Endodermal cell (in vitro differentiated cells): Measurements from ENCODE around the gene TRPV2. TPM values are rescaled to one million over a fixed set of nuclear protein-coding genes. Genes with fewer than 3 reads are reported as not detected.
A peak's percentile ranks its signal among the peaks of the same experiment; 100 is the strongest.

Source experiments
- DNase-seq: peaks from one replicate; pipeline ENCODE4 v3.0.0-alpha.2; 2017
- H3K27ac ChIP-seq: 2 replicates; pipeline ENCODE4 v1.5.1; 2013; ENCODE audit warnings: mild to moderate bottlenecking, low read depth, low read length, moderate library complexity
- H3K27me3 ChIP-seq: 2 replicates; pipeline ENCODE4 v1.6.1; 2013; ENCODE audit warnings: mild to moderate bottlenecking, low read length, moderate library complexity; ENCODE audit not compliant: insufficient read depth, control insufficient read depth, poor library complexity, severe bottlenecking
- H3K36me3 ChIP-seq: 2 replicates; pipeline ENCODE4 v1.7.0; 2013; ENCODE audit warnings: mild to moderate bottlenecking, low read length, moderate library complexity; ENCODE audit not compliant: control insufficient read depth, insufficient read depth
- H3K4me1 ChIP-seq: one replicate; pipeline ENCODE4 v1.7.0; 2013; ENCODE audit warnings: low read length; ENCODE audit not compliant: control insufficient read depth, insufficient read depth
- H3K4me3 ChIP-seq: 2 replicates; pipeline ENCODE4 v1.5.1; 2013; ENCODE audit warnings: mild to moderate bottlenecking, low read length, moderate library complexity
- H3K9ac ChIP-seq: 2 replicates; pipeline ENCODE4 v1.6.1; 2013; ENCODE audit warnings: mild to moderate bottlenecking, low read length, moderate library complexity; ENCODE audit not compliant: poor library complexity, severe bottlenecking; ENCODE audit errors: extremely low read depth
- H3K9me3 ChIP-seq: 2 replicates; pipeline ENCODE4 v1.6.1; 2013; ENCODE audit warnings: mild to moderate bottlenecking, low read length, moderate library complexity; ENCODE audit not compliant: control insufficient read depth
- H3K27ac Mint-ChIP-seq: 2 replicates; pipeline ENCODE4 v1.8.0; 2020; ENCODE audit warnings: mixed read lengths
- H3K27me3 Mint-ChIP-seq: 2 replicates; pipeline ENCODE4 v1.8.0; 2021; ENCODE audit warnings: mild to moderate bottlenecking, mixed read lengths; ENCODE audit not compliant: insufficient read depth
- H3K36me3 Mint-ChIP-seq: 2 replicates; pipeline ENCODE4 v1.8.0; 2020; ENCODE audit warnings: low read depth, mixed read lengths
- H3K4me1 Mint-ChIP-seq: 2 replicates; pipeline ENCODE4 v1.8.0; 2020; ENCODE audit warnings: mixed read lengths
- H3K4me3 Mint-ChIP-seq: 2 replicates; pipeline ENCODE4 v1.8.0; 2020; ENCODE audit warnings: mild to moderate bottlenecking, moderate library complexity, mixed read lengths
- H3K9me3 Mint-ChIP-seq: 2 replicates; pipeline ENCODE4 v1.8.0; 2020; ENCODE audit warnings: mild to moderate bottlenecking, mixed read lengths
- CTCF ChIP-seq: fragments of 200-600 bp; sonication (generic); conservative IDR thresholded peaks from 2 replicates; pipeline ENCODE4 v1.5.0; 2021; ENCODE audit warnings: antibody characterized with exemption, mild to moderate bottlenecking
- WGBS, 2 experiments: methylation state at CpG; one replicate each; pipeline versions ENCODE4 v1.1.5 to v1.1.7; 2013; ENCODE audit warnings: missing lambda C conversion rate in 2 of 2, mixed read lengths in 1 of 2; ENCODE audit not compliant: insufficient coverage in 1 of 2, insufficient read length in 1 of 2; 5-methylcytosine and 5-hydroxymethylcytosine counted together
- long read RNA-seq, 4 experiments: library from polyadenylated mRNA in 2 of 4; library from RNA in 1 of 4; library from capped mRNA in 1 of 4; stranded (forward) in 3 of 4; unstranded in 1 of 4; transcript quantifications; one replicate each; pipeline ENCODE4 v2.0.0, GENCODE V29; 2020 to 2021; ENCODE audit warnings: inconsistent platforms in 1 of 4
- polyA plus RNA-seq, 2 experiments: library from polyadenylated mRNA; stranded (reverse); fragments of 50-300 nt; gene quantifications; one replicate each; pipeline ENCODE4 v1.2.3, GENCODE V29; 2013
- total RNA-seq, 2 donors: library from RNA; stranded (reverse); fragmentation: NEBNext Ultra II Directional in 1 of 2; extraction: Animal tissue kit (Norgen Biotek cat#: 25700) in 1 of 2; gene quantifications; 2 replicates in 1 of 2; 3 replicates in 1 of 2; pipeline ENCODE4 v1.2.1, GENCODE V29; 2021

TRPV2 gene
- total RNA-seq = 1 to 10 TPM in 1 of 2 donors, under 1 TPM in 1; 0.51 to 1.1 TPM
- 1.4 TPM for polyA plus RNA-seq (2013, experiment 1 of 2)
- polyA plus RNA-seq (2013, experiment 2 of 2) = 2.1 TPM
- long read RNA-seq, experiment 1 = 0 reads
- long read RNA-seq, experiment 2, partial matches to known transcripts = 0 of 1 reads
- long read RNA-seq, experiment 2, other reads (novel, unspliced or antisense) = 1 of 1 reads
- long read RNA-seq, experiment 3, transcript TRPV2-201 (15 exons, 2,808 nt) = major isoform, 8 of 16 reads
- long read RNA-seq, experiment 3, partial matches to known transcripts = 0 of 16 reads
- long read RNA-seq, experiment 3, other reads (novel, unspliced or antisense) = 8 of 16 reads
- long read RNA-seq, experiment 4 = 0 reads

- DNase-seq = peak; percentile 92
- no peaks in the 10 kb centered on the region for H3K4me1 Mint-ChIP-seq
- H3K27ac ChIP-seq = no peak within 1 kb of the TSS
- no peaks in the 10 kb centered on the region for H3K27me3 ChIP-seq
- H3K27me3 Mint-ChIP-seq = no peaks in the 10 kb centered on the region
- 60% methylated on average over 21 of the region's 21 CpGs; no CpG with 5 or more reads in 1 of the 2 experiments for WGBS, 2 experiments
- no peaks in the 10 kb centered on the region for H3K9me3 Mint-ChIP-seq
- no peak within 1 kb of the TSS for H3K27ac Mint-ChIP-seq
- H3K4me3 ChIP-seq = no peak within 1 kb of the TSS
- peak; percentile 80 for TF ChIP-seq CTCF
- H3K9me3 ChIP-seq = no peaks in the 10 kb centered on the region
- H3K36me3 ChIP-seq = no peaks in the 10 kb centered on the region
- H3K9ac ChIP-seq = no peak within 1 kb of the TSS
- no peaks in the 10 kb centered on the region for H3K36me3 Mint-ChIP-seq
- H3K4me1 ChIP-seq = peaks cover 7% of the 10 kb centered on the region
- peak within 1 kb of the TSS; percentile 7 for H3K4me3 Mint-ChIP-seq
Measured at GRCh38 chr17:16415031-16415924, at the start of gene TRPV2. Gene TRPV2 (plus strand): TSS chr17:16415571. CDS start chr17:16417669, 2,098 bp downstream.

- Histone ChIP-seq H3K27me3 (no peaks in the 10 kb centered on the region), H3K36me3 (no peaks in the 10 kb centered on the region), H3K4me3 (no peak overlapping the region), H3K27ac (no peak overlapping the region), H3K9ac (no peak overlapping the region), H3K9me3 (no peaks in the 10 kb centered on the region), H3K4me1 (no peaks in the 10 kb centered on the region)
- Mint-ChIP-seq H3K27me3 (no peaks in the 10 kb centered on the region), H3K27ac (no peak overlapping the region), H3K4me3 (no peak overlapping the region), H3K4me1 (no peaks in the 10 kb centered on the region), H3K9me3 (no peaks in the 10 kb centered on the region), H3K36me3 (no peaks in the 10 kb centered on the region)
- no peak for DNase-seq
- no peak for TF ChIP-seq CTCF
- 87 to 97% methylated on average over 4 to 5 of the region's 5 CpGs for WGBS, 2 experiments
Measured at GRCh38 chr17:16371742-16372141, 43.6 kb upstream of the TRPV2 start.

- 92 to 95% methylated on average over 9 to 10 of the region's 16 CpGs for WGBS, 2 experiments
- no peak for DNase-seq
- no peaks in the 10 kb centered on the region for H3K36me3 ChIP-seq
- Mint-ChIP-seq H3K36me3 (no peaks in the 10 kb centered on the region), H3K9me3 (no peaks in the 10 kb centered on the region), H3K27ac (no peak overlapping the region), H3K4me3 (no peak overlapping the region), H3K27me3 (no peaks in the 10 kb centered on the region), H3K4me1 (no peaks in the 10 kb centered on the region)
- H3K4me1 ChIP-seq = no peaks in the 10 kb centered on the region
- no peaks in the 10 kb centered on the region for H3K9me3 ChIP-seq
- no peak overlapping the region for H3K4me3 ChIP-seq
- no peaks in the 10 kb centered on the region for H3K27me3 ChIP-seq
- no peak overlapping the region for H3K27ac ChIP-seq
- no peak for TF ChIP-seq CTCF
- H3K9ac ChIP-seq = no peak overlapping the region
Measured at GRCh38 chr17:16374146-16374938, 41.0 kb upstream of the TRPV2 start.
